ENCODE measurements around the gene TUBGCP2.

DNA sequence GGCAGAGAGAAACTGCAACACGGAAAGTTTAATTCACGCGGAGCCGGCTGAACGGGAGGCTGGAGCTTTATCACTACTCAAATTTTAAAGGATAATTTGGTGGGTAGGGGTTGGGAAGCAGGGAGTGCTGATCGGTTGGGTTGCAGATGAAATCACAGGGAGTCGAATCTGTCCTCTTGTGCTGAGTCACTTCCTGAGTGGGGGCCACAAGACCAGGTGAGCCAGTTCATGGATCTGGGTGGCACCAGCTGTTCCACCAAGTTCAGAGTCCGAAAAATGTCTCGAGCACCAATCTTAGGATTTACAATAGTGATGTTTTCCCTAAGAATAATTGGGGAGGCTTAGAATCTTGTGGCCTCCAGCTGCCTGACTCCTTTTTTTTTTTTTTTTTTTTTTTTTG is 34.9 kb upstream of the TUBGCP2 start:
- TF ChIP-seq, protein P1, sequence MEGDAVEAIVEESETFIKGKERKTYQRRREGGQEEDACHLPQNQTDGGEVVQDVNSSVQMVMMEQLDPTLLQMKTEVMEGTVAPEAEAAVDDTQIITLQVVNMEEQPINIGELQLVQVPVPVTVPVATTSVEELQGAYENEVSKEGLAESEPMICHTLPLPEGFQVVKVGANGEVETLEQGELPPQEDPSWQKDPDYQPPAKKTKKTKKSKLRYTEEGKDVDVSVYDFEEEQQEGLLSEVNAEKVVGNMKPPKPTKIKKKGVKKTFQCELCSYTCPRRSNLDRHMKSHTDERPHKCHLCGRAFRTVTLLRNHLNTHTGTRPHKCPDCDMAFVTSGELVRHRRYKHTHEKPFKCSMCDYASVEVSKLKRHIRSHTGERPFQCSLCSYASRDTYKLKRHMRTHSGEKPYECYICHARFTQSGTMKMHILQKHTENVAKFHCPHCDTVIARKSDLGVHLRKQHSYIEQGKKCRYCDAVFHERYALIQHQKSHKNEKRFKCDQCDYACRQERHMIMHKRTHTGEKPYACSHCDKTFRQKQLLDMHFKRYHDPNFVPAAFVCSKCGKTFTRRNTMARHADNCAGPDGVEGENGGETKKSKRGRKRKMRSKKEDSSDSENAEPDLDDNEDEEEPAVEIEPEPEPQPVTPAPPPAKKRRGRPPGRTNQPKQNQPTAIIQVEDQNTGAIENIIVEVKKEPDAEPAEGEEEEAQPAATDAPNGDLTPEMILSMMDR (optimal IDR thresholded peaks at IDR 0.05 in 1 of 3, IDR thresholded peaks at IDR 0.05 in 1 of 3, conservative IDR thresholded peaks at IDR 0.05 in 1 of 3; ENCODE audit: extremely low read depth in 1 of 3, insufficient read depth in 2 of 3, low read length in 3 of 3) = no peak
- TF ChIP-seq EZH2 (IDR thresholded peaks at IDR 0.05; ENCODE audit: low read length) = no peak

Data from keratinocyte (primary cell).